HepG2 (cell line): ENCODE results near the gene HSP90AB1. TPM values are rescaled to one million over a fixed set of nuclear protein-coding genes. Genes with fewer than 3 reads are reported as not detected.
A peak's percentile ranks its signal among the peaks of the same experiment; 100 is the strongest.

ENCODE experiments used
- E2F5 ChIP-seq: sonication (generic); formaldehyde crosslinking; conservative IDR thresholded peaks from 2 replicates; pipeline ENCODE4 v1.4.0; 2020; ENCODE audit warnings: missing genetic modification reagents
- FOXK2 ChIP-seq: fragments of 450-650 bp; IDR thresholded peaks from 2 replicates; pipeline ENCODE4 v1.6.1; 2016
- MYNN ChIP-seq: sonication (generic); formaldehyde crosslinking; IDR thresholded peaks from 2 replicates; pipeline ENCODE4 v1.4.0; 2020; ENCODE audit warnings: mild to moderate bottlenecking, low read depth, missing genetic modification reagents
- NFAT5 ChIP-seq: sonication (generic); formaldehyde crosslinking; IDR thresholded peaks from 2 replicates; pipeline ENCODE4 v1.4.0; 2020; ENCODE audit warnings: missing genetic modification reagents
- REXO4 ChIP-seq: sonication (generic); formaldehyde crosslinking; IDR thresholded peaks from 2 replicates; pipeline ENCODE4 v1.8.0; 2022; ENCODE audit warnings: missing genetic modification reagents, mild to moderate bottlenecking, borderline replicate concordance
- U2AF1 ChIP-seq: fragments of 200-400 bp; formaldehyde crosslinking; optimal IDR thresholded peaks from 2 replicates; pipeline ENCODE3; 2017; ENCODE audit warnings: mild to moderate bottlenecking, low read depth, low read length
- ZNF121 ChIP-seq: sonication (generic); formaldehyde crosslinking; IDR thresholded peaks from 2 replicates; pipeline ENCODE4 v1.5.0; 2020; ENCODE audit warnings: mild to moderate bottlenecking, missing genetic modification reagents
- ZNF124 ChIP-seq: sonication (generic); formaldehyde crosslinking; IDR thresholded peaks from 2 replicates; pipeline ENCODE4 v1.4.0; 2020; ENCODE audit warnings: missing genetic modification reagents
- ZNF138 ChIP-seq: sonication (generic); formaldehyde crosslinking; IDR thresholded peaks from 2 replicates; pipeline ENCODE4 v1.5.0; 2020; ENCODE audit warnings: mild to moderate bottlenecking, low read depth, missing genetic modification reagents
- ZNF275 ChIP-seq: sonication (generic); formaldehyde crosslinking; IDR thresholded peaks from 2 replicates; pipeline ENCODE4 v1.8.0; 2022; ENCODE audit warnings: missing genetic modification reagents, mild to moderate bottlenecking, inconsistent platforms, borderline replicate concordance
- ZNF329 ChIP-seq: sonication (generic); formaldehyde crosslinking; IDR thresholded peaks from 2 replicates; pipeline ENCODE4 v1.9.0; 2021; ENCODE audit warnings: low read depth, mild to moderate bottlenecking, missing genetic modification reagents
- ZNF589 ChIP-seq: sonication (generic); formaldehyde crosslinking; conservative IDR thresholded peaks from 2 replicates; pipeline ENCODE4 v1.8.0; 2022; ENCODE audit warnings: mild to moderate bottlenecking, moderate library complexity, missing genetic modification reagents
- ZNF720 ChIP-seq: sonication (generic); formaldehyde crosslinking; IDR thresholded peaks from 2 replicates; pipeline ENCODE4 v1.4.0; 2020; ENCODE audit warnings: missing genetic modification reagents
- ZNF766 ChIP-seq: sonication (generic); formaldehyde crosslinking; IDR thresholded peaks from 2 replicates; pipeline ENCODE4 v1.5.0; 2020; ENCODE audit warnings: missing genetic modification reagents, borderline replicate concordance
- polyA plus RNA-seq, 8 experiments: library from polyadenylated mRNA; depleted of rRNA in 3 of 8; stranded (reverse) in 7 of 8; unstranded in 1 of 8; fragments of >200 nt; fragmentation: Illumina TruSeq in 4 of 8; extraction: Trizol in 4 of 8; gene quantifications; 2 replicates each; pipeline versions ENCODE4 v1.2.1 to v1.2.3, GENCODE V29; 2011 to 2016; ENCODE audit warnings: low read depth in 4 of 8, missing spikeins in 1 of 8, mixed read lengths in 1 of 8; ENCODE audit not compliant: insufficient read depth in 1 of 8
- total RNA-seq, 5 experiments: library from RNA; depleted of rRNA; stranded (reverse); fragments of >200 nt; fragmentation: Illumina TruSeq; extraction: Trizol; gene quantifications; 2 replicates each; pipeline ENCODE4 v1.2.3, GENCODE V29; 2016; ENCODE audit warnings: low read depth in 1 of 5
- TF ChIP-seq, protein P1 (sequence below): sonication (generic); formaldehyde crosslinking; conservative IDR thresholded peaks from 2 replicates; pipeline ENCODE4 v1.4.0; 2020; ENCODE audit warnings: mild to moderate bottlenecking, missing genetic modification reagents, moderate library complexity
- TF ChIP-seq, protein P2 (sequence below): sonication (generic); formaldehyde crosslinking; IDR thresholded peaks from 2 replicates; pipeline ENCODE4 v1.8.0; 2022; ENCODE audit warnings: missing genetic modification reagents, low read depth, mild to moderate bottlenecking, borderline replicate concordance

Gene HSP90AB1
- total and polyA plus RNA-seq, 2 of the 13 experiments (the other 11 are each of a cell fraction or from before 2014, with no cell fraction given) = 1,325 to 1,472 TPM

GRCh38 chr6:44275749-44276648, 29.1 kb downstream of the HSP90AB1 start (continued):
- TF ChIP-seq NFAT5 (CRISPR knock-in tag) (no peak), U2AF1 (no peak), ZNF121 (CRISPR knock-in tag) (no peak), ZNF329 (CRISPR knock-in tag) (no peak; the same call in 1 of the 2 replicates), ZNF124 (CRISPR knock-in tag) (no peak), ZNF766 (CRISPR knock-in tag) (peak; percentile 56; the same call in 1 of the 2 replicates), REXO4 (CRISPR knock-in tag) (no peak), ZNF589 (CRISPR knock-in tag) (peak; percentile 78; the same call in 1 of the 2 replicates), MYNN (CRISPR knock-in tag) (no peak), FOXK2 (no peak), ZNF720 (CRISPR knock-in tag) (no peak), ZNF275 (CRISPR knock-in tag) (no peak), E2F5 (CRISPR knock-in tag) (no peak), ZNF138 (0 out of 2 replicates have a peak, but pooled peaks have one; percentile 69)
- TF ChIP-seq, protein P1, sequence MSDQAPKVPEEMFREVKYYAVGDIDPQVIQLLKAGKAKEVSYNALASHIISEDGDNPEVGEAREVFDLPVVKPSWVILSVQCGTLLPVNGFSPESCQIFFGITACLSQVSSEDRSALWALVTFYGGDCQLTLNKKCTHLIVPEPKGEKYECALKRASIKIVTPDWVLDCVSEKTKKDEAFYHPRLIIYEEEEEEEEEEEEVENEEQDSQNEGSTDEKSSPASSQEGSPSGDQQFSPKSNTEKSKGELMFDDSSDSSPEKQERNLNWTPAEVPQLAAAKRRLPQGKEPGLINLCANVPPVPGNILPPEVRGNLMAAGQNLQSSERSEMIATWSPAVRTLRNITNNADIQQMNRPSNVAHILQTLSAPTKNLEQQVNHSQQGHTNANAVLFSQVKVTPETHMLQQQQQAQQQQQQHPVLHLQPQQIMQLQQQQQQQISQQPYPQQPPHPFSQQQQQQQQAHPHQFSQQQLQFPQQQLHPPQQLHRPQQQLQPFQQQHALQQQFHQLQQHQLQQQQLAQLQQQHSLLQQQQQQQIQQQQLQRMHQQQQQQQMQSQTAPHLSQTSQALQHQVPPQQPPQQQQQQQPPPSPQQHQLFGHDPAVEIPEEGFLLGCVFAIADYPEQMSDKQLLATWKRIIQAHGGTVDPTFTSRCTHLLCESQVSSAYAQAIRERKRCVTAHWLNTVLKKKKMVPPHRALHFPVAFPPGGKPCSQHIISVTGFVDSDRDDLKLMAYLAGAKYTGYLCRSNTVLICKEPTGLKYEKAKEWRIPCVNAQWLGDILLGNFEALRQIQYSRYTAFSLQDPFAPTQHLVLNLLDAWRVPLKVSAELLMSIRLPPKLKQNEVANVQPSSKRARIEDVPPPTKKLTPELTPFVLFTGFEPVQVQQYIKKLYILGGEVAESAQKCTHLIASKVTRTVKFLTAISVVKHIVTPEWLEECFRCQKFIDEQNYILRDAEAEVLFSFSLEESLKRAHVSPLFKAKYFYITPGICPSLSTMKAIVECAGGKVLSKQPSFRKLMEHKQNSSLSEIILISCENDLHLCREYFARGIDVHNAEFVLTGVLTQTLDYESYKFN (CRISPR knock-in tag) = no peak
- TF ChIP-seq, protein P2, sequence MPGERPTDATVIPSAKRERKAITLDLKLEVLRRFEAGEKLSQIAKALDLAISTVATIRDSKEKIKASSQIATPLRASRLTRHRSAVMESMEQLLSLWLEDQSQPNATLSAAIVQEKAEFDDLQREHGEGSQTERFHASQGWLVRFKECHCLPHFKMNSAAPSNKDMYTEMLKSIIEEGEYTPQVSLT = no peak
